NCI-H510A treated with DMSO at 0.1 percent for 48 hours (cell line): ENCODE measurements around the gene ADORA2A.

ENCODE experiments used
- DNase-seq: peaks from one replicate; lab custom pipeline; 2025; lab: John Stamatoyannopoulos, UW

ADORA2A gene

DNA sequence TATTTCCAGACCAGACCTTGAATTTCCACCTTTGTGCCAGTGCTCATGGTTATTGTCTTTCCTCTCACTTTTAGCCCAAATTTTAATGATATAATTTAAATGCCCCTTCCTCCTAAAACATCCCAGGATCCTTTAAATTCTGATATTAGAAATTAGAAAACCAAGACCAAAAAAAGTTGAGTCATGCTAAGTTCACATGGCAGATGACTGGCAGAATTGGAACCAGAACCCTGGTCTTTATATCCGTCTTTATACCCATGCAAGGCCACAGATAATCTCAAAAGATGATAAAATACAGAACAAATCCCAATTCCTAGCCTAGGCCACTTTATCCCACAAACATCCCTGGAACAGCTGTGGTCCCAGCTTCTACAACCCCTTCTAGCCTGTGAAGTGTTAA is 26.5 kb downstream of the ADORA2A start:
- DNase-seq: no peak

DNA sequence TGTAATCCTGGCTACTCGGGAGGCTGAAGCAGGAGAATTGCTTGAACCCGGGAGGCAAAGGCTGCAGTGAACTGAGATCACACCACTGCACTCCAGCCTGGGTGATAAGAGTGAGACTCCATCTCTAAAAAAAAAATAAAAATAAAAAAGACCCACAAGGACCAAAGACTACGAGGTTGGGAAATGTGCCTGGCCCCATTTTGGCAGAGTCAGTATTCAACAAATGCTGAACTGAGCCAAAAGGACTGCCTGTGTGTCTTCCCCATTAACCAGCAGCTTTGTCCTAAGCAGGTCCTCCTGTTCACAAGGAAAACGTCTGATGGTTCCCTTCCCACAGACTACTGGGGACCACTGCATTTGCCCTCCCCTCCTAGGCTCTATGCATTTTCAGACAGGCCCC is 27.6 kb downstream of the ADORA2A start:
- DNase-seq: no peak

DNA sequence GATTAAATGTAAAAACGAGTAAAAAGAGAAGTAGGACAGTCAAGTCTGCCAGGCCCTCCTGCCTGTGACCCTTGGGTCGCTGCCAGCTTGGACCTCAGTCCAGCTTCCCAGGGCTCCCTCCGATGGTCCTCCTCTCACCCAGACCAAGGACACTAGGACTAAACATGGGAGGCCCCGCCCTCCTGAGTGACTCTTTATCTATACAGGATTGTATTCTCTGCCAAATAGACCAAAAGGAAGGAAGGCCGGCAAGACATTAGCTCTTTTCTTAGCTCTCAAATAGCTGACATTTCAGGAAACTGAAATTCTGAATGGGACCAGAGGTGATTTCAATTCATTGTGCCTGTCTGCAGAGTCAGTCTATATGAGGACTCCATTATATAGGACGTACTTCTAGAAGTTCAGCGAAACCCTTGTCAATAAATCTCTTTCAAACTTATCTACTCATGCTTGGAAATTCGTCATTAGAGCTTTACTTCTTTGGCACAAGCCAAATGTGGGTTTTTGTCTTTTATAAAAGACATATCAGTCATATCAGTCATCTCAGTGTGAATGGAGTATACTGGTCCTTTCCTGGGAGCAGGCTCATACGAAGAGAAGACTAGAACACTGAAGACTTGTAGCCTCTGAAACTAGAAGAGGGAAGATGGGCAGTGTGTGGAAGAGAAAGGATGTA is 28.5 kb downstream of the ADORA2A start:
- no peak for DNase-seq

DNA sequence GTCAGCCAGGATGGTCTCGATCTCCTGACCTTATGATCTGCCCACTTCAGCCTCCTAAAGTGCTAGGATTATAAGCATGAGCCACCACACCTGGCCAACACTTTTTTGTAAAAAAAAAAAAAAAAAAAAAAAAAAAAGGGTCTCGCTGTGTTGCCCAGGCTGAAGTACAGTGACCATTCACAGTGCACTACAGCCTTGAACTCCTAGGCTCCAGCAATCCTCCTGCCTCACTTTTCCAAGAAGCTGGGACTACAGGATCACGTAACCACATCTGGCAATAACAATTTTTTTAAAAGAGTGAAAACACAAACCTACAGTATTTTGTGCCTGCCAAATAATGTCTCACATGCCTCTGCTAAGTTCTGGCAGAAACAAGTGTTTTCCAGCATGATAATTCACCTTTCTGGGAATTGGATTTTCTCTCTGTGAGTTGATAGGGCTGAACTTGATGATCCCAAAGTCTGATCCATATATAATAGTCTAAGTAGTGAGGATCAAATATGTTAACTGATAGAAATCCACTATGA is 30.6 kb downstream of the ADORA2A start:
- no peak for DNase-seq

DNA sequence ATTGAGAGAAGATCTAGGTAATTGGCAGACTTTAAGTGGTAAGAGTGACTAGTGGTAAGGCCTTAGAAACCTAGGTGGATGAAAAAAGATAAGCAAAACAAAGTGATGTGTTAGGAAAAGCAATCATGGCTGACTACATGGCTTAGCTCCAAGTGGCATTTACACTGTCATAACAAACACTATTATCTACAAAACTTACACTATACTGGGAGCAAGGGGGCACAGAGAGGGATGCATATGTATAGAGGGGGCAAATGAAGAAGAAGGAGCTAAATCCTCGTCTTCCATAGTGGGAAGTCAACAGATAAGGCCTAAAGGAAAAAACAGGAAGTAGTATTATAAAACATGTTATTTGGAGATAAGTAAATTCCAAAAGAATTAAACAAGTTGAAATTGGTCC is 32.5 kb downstream of the ADORA2A start:
- DNase-seq: no peak

DNA sequence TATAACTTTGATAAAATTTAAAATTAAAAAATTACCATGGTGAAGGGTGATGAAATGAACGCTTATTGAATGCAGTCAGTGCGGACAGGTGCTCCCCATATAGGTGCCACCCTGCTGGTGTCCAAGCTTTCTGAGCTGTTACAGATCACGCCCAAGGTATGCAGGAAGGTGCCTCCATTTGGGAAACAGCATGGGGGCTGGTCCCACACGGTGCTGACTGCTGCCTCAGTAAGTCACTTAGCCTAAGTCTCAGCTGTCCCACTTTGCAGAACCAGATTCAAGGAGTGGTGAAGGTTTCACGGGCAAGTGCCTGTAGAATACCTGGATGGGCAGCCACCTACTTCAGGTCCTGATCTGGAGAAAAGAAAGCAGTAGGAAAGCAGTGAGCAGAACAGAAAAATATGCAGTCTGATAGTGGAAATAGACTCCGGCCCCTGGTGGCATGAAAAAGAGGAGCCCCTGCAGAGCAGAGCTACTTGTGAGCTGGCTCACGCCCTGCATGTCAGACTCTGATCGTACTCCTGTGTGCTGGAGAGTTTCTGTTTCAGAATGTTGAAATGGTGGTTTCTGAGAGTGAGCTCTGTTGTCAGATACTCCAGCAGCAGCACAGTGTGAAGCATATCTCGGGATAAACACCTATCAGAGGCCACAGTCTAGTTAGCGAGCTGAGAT is 33.2 kb downstream of the ADORA2A start:
- DNase-seq: no peak

DNA sequence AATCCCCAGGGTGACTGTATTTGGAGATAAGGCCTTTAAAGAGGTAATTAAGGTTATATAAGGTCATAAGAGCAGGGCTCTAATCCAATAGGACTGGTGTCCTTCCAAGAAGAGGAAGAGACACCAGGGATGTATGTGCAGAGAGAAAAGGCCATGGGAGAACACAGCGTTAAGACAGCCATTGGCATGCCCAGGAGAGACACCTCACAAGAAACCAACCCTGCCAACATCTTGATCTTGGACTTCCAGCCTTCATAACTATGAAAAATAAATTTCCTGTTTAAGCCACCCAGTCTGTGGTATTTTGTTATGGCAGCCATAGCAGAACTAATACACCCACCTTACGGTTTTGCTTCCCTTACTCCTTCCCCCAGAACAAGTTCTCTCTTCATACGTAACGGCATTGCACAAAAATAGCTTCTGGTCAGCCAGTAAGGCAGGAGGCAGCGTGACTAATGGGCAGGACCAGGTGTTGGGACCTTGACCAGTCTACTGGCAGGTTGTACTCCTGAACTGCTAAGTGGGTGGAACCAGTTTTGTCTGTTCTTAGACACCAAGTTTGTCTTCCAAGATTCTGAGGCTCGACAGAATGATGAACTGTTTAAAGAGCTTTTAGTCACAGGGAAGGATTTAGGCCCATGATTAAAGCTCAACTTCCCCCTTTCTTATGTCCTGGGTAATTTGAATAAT is 35.8 kb downstream of the ADORA2A start:
- DNase-seq: no peak

DNA sequence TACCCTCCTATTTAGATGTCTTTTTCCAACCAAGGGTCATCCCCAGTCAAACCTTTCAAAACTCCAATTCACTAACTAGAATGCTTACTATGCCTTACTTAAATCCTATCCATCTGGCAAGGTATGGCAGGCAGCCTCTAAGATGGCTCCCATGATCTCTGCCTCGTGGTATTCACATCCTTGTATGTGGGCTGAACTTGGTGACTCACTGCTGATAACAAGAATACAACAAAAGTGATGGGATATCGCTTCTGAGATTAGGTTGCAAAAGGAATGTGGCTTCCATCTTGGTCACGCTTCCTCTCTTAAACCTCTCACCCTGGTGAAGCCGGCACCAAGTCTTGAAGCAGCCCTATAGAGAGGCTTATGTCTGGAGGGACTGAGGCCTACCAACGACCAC is 38.2 kb downstream of the ADORA2A start:
- DNase-seq: no peak

DNA sequence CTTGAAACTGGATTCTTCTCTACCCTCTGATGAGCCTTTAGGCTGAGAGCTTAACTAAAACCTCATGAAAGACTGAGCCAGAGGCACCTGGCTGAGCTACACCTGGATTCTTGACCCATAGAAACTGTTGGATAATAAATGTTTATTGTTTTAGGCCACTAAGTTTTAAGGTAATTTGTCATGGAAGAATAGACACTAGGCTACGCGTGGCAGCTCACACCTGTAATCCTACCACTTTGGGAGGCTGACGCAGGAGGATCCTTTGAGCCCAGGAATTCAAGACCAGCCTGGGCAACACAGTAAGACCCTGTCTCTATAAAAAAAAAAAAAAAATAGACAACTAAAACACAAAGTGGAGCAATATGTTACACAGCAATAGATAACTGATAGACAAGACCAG is 38.6 kb downstream of the ADORA2A start:
- no peak for DNase-seq

DNA sequence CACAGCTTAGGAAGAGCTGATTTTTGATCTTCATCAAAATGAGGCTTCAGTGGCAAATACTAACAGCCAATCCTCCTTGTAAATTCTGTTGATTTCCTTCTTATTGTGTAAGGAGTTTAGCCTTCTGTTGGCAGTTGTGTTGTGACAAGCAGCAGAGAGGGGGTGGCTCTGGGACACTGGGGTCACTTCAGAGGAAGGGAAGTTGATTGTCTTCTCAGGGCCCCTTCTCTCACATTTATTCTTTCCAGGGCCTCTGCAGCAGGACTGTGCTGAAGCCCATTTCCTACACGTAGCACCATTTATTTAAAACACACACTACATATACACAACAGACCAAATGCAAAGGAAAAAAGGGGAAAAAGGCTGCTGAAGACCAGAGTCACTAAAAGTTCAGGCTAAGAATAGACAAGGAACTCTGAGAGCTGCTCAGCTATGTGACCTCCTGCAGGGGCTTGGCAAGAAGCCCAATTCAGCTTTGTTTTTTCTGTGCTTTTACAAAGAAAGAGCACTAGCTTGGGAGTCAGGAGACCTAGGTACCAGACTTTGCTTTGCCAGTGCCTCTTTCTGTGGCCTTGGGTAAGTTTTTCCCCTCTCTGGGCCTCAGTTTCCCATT is 39.4 kb downstream of the ADORA2A start:
- DNase-seq: no peak

DNA sequence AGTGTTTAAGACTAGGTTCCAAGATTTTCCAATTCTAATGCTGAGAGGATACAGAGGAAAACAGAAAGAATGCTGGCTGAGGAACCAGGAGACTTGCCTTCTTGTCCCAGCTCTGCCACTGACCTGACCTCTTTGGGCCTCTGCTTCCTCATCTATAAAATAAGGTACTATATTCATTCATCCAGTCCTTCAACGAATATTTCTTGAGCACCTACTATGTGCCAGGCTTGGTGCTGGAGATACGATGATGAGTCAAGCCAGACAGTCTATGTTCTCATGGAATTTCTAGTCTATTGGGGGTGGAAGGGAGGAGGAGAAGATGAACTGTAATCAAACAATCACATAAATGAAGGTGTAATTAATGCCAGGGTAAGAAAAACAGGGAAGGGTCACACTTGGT is 39.9 kb downstream of the ADORA2A start:
- DNase-seq: no peak

DNA sequence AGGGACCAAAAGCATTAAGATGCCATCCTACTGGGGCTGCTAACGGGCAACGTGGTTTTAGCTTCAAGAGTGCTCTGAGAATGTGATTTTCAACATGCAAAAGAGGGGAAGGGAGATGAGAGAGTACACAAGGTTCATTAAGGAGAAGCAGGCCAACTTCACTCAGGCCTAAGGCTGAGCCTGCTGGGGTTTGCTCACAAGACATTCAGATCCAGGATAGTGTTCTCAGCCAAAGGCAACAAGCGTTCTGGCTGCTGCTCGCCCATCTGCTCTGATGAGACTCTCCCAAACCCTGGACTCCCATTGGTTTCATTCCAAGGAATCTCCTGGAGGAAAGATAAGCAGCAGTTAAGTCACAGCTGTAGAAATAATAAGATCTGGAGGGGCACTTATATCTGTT is 44.2 kb downstream of the ADORA2A start:
- DNase-seq: no peak

DNA sequence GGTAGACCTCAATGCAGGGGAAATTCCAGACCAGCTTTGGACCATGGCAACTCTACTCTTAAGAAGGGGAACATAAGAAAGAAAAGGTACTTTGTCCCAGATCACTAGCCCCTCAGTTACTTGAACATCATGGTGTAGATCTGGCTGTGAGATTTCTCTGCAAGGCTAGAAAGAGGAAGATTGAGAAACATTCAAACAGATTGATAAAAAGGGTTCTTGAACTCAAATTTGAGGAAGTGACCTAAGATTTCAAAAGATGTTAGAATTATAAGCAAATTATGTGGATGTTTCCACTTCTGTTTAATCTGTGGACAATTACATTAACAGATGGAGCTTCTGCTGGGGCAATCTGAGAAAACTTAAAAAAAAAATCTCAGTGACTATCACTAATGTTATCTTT is 45.9 kb downstream of the ADORA2A start:
- DNase-seq: no peak

DNA sequence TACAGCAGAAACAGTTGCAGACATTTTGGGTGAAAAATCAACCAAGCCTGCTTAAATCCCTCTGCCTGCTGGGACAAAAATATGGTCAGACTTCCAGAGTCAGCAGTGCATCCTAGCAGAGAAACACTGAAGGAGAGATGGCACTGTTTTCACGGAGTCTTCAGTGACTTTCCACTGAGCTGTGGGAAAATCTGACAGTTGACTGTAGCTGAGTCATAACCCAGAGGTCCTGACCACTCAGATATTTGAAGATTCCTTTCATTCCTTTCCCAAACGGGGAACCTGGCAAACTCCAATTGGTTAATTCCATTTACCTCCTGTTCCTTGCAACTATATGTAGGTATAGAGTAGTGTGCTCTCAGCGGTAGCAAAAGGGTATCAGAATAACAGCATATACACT is 46.8 kb downstream of the ADORA2A start:
- no peak for DNase-seq

DNA sequence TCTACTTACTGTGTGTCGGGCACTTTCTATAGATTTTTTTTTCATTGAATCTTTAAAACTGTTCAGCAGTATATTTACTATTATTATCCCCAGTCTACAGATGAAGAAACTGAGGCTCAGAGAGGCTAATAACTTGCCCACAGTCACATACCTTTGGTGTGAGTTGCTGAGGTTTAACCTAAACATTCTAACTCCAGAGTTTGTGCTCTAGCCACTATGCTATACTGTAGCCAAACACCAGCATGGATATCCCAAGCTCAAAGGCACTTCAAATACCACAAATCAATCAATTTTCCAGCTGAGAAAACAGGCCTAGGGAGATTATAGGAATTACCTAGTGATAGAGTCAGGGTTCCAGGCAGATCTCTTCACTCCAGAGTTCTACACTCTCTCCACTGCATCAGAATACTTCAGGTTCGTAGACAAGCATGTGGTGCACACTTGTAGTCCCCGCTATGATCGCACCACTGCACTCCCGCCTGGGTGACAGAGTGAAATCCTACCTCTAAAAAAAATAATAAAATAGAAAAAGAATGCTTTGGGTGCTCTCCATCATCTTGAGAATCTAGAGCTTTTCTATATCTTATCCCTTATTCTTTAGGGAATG is 47.4 kb downstream of the ADORA2A start:
- DNase-seq: no peak

DNA sequence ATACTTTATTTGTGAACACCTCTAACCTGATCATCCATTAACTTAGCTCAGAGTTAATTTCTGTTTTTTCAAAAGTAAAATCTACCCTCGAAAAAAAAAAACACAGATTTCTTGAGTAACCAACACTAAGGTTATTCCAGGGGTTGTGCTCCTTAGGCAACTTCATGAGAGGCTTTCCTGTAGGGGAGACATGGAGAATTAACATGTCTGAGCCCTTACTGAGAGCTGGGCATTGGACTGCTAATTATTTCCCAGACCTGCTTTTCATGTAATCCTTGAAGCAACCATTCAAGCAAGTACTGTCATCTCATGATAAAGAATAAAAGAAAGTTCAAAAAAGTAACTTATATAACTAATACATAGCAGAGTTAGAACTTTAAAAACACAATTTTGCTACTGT is 54.2 kb downstream of the ADORA2A start:
- DNase-seq: no peak

DNA sequence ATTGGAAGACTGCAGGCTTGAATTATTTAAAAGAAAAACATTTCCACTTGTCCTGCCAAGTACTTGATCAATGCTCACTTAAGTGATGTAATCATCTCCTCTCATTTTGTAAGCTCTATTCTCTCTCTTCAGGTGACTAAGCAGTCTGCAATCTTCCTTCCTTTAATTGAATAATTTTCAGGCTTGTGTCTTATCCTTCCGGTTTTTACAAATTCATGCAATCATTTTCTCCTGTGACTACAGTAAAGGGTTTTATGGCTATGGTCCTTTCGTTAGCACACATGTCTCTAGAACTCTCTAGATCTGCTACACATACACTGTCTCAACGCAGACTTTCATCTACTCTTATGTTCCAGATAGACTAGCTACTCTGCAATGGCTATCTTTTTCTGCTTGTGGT is 55.2 kb downstream of the ADORA2A start:
- peak; percentile 26 for DNase-seq

DNA sequence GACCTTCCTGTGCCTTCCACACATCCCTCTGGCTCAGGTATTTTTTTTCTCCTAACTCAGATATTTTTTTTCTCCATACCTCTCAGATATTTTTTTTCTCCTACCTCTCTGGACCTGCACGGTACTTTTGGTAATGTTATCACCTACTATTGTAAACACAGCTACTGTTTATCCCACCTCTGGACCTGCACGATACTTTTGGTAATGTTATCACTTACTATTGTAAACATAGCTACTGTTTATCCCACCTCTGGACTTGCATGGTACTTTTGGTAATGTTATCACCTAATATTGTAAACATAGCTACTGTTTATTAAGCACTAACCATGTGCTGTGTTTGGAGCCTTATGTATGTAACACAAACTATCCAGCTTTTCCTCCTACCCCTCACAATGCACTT is 55.6 kb downstream of the ADORA2A start:
- no peak for DNase-seq

DNA sequence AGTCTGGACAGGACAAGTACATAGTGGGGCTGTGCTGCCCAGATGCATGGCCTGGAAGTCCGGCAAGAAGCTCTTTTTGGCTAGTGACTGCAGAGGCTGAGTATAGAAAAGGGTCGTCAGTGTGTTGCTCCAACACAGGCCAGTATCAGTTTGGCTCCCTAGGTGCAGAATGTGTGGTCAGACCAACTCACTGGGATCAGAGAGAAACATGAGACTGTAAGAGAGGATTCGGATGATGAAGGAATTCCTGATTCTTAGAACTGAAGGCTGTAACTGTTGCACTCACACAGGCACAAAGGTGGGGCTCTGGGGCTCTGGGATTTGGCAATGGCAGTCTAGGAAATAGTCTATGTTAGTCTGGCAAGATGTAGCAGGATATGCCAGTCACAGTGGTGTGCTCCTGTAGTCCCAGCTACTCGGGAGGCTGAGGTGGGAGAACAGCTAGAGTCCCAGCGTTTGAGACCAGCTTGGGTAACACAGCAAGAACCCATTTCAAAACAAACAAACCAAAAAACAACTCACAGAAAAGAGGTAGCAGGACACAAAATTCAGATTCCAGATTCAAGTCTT is 56.7 kb downstream of the ADORA2A start:
- DNase-seq: no peak

DNA sequence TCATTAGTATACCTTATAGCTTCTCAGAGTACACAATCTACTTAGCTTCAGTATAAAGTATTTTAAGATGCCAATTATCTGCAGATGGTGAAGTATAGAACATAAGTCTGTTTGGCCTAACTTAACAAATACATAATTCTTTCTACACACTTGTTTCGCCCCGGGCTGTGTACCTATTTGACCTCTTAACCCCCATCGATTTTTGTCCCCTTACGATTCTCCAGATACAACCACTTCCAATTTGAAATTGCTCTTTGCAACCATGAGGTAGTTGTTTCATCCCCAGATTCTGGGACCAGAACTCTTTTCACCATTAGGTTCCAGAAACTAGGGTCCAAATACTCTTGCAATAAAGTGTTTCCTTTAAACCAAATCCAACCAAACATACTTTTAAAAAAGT is 57.8 kb downstream of the ADORA2A start:
- DNase-seq: no peak

DNA sequence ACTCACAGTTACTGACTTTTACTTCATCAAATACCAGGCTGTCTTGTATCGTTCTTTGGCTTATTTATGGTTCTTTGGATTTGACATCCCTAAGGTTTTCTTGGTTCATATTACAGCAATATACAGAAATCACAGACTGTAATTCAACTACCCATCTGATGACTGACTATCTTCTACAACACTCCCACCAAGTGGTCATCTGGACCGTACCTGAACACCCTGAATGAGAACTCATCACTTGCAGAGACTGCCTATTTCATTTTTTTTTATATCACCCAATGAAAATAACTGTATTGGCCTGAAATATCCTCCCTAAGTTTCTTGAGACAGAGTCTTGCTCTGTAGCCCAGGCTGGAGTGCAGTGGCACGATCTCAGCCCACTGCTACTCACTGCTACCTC is 58.2 kb downstream of the ADORA2A start:
- no peak for DNase-seq

DNA sequence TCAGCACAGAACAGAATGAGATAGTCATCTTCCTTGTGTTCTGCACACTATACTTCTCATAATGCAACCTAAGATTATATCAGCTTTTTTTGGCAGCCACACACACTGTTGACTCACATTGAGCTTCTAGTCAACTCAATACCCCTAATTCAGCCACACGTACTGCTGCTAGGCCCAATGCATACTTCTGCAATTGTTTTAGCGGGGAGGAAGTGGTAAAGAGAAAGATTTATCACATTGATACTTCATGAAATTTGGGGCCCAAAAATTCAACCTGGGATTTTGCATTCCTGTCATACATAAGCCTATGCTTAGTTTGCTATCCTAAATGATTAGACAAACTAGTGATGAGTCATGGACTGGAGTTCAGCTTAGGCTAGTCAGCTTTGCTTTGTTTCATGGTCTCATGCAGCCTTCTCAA is 59.1 kb downstream of the ADORA2A start:
- no peak for DNase-seq
